OCI-M2 (cell line): ENCODE measurements around the gene PITX1.
"Not testable (repeated sequence)": the region's sequence is repeated elsewhere in the genome, so short reads cannot be mapped to it uniquely, and the experiment has no call there.

ENCODE experiments used
- DNase-seq: peaks from one replicate; lab custom pipeline; 2025; ENCODE audit not compliant: unreplicated experiment; lab: John Stamatoyannopoulos, UW

Gene PITX1

GRCh38 chr5:135011355-135012032 is 22.5 kb downstream of the PITX1 start:
- no peak for DNase-seq

GRCh38 chr5:135010502-135011354 is 23.3 kb downstream of the PITX1 start:
- DNase-seq: no peak

GRCh38 chr5:135009736-135010501 is 24.1 kb downstream of the PITX1 start:
- no peak for DNase-seq

- DNase-seq: no peak
Measured at GRCh38 chr5:135008981-135009735, 24.9 kb downstream of the PITX1 start.

GRCh38 chr5:135008556-135008955 is 25.5 kb downstream of the PITX1 start:
- no peak for DNase-seq

GRCh38 chr5:135007749-135008363 is 26.2 kb downstream of the PITX1 start:
- DNase-seq: no peak

GRCh38 chr5:135007305-135007704 is 26.7 kb downstream of the PITX1 start:
- DNase-seq: no peak

- DNase-seq: no peak
Measured at GRCh38 chr5:135005076-135005475, 29.0 kb downstream of the PITX1 start.

GRCh38 chr5:135004376-135004775 is 29.7 kb downstream of the PITX1 start:
- no peak for DNase-seq

- DNase-seq: not testable (repeated sequence)
Measured at GRCh38 chr5:134998068-134998467, 36.0 kb downstream of the PITX1 start.

- no peak for DNase-seq
Measured at GRCh38 chr5:134997015-134997414, 37.0 kb downstream of the PITX1 start.

- no peak for DNase-seq
Measured at GRCh38 chr5:134995850-134996402, 38.1 kb downstream of the PITX1 start.

GRCh38 chr5:134994560-134995156 is 39.4 kb downstream of the PITX1 start:
- no peak for DNase-seq

- no peak for DNase-seq
Measured at GRCh38 chr5:134993161-134993560, 40.9 kb downstream of the PITX1 start.

GRCh38 chr5:134992148-134992547 is 41.9 kb downstream of the PITX1 start:
- DNase-seq: no peak

GRCh38 chr5:134990183-134990582 is 43.8 kb downstream of the PITX1 start:
- not testable (repeated sequence) for DNase-seq

GRCh38 chr5:134989266-134989830 is 44.7 kb downstream of the PITX1 start:
- DNase-seq: no peak

- no peak for DNase-seq
Measured at GRCh38 chr5:134982230-134982629, 51.8 kb downstream of the PITX1 start.

GRCh38 chr5:134979416-134979815 is 54.6 kb downstream of the PITX1 start:
- no peak for DNase-seq
